ENCODE data around the gene HS6ST1.

Gene HS6ST1

GRCh38 chr2:128282976-128283810, 35.5 kb downstream of the HS6ST1 start:
- TF ChIP-seq EZH2 (IDR thresholded peaks at IDR 0.05; ENCODE audit: borderline replicate concordance, low read depth, low read length, severe bottlenecking) (no peak), CTCF (IDR thresholded peaks at IDR 0.05; ENCODE audit: borderline replicate concordance, extremely low read depth, low read length, poor library complexity, severe bottlenecking) (peak; percentile 9)
- Histone ChIP-seq H3K27me3 (ENCODE audit: insufficient read depth, low read length, poor library complexity) (no peaks in the 10 kb centered on the region), H3K9me3 (ENCODE audit: insufficient read depth, low read length, severe bottlenecking) (no peaks in the 10 kb centered on the region), H2AFZ (ENCODE audit: low read depth, low read length) (no peak overlapping the region), H3K4me3 (ENCODE audit: low read depth in 1 of 2, low read length in 2 of 2) (no peak overlapping the region), H3K4me1 (ENCODE audit: insufficient read depth, low read length) (no peaks in the 10 kb centered on the region), H3K36me3 (ENCODE audit: insufficient read depth, low read length) (peaks cover 94% of the 10 kb centered on the region), H4K20me1 (ENCODE audit: insufficient read depth, low read length) (peaks cover 94% of the 10 kb centered on the region), H3K79me2 (ENCODE audit: insufficient read depth, low read length) (peaks cover 99% of the 10 kb centered on the region), H3K27ac (ENCODE audit: low read length) (no peak overlapping the region), H3K9ac (ENCODE audit: low read depth, low read length) (no peak overlapping the region), H3K4me2 (ENCODE audit: insufficient read depth, low read length) (no peak overlapping the region)
- ATAC-seq (ENCODE audit: insufficient read depth, low read depth) (no peak; the same call in 2 of the 3 replicates), DNase-seq (no peak)

- DNase-seq (no peak), ATAC-seq (ENCODE audit: insufficient read depth, low read depth) (no peak)
- H3K4me1 ChIP-seq (ENCODE audit: insufficient read depth, low read length): no peaks in the 10 kb centered on the region
- H3K27ac ChIP-seq (ENCODE audit: low read length): no peak overlapping the region
- H2AFZ ChIP-seq (ENCODE audit: low read depth, low read length): no peak overlapping the region
- no peaks in the 10 kb centered on the region for H3K27me3 ChIP-seq (ENCODE audit: insufficient read depth, low read length, poor library complexity)
- TF ChIP-seq CTCF (IDR thresholded peaks at IDR 0.05; ENCODE audit: borderline replicate concordance, extremely low read depth, low read length, poor library complexity, severe bottlenecking) (no peak), EZH2 (IDR thresholded peaks at IDR 0.05; ENCODE audit: borderline replicate concordance, low read depth, low read length, severe bottlenecking) (no peak)
- H3K36me3 ChIP-seq (ENCODE audit: insufficient read depth, low read length): peaks cover 94% of the 10 kb centered on the region
- H4K20me1 ChIP-seq (ENCODE audit: insufficient read depth, low read length): peaks cover 94% of the 10 kb centered on the region
- no peak overlapping the region for H3K4me2 ChIP-seq (ENCODE audit: insufficient read depth, low read length)
- H3K9ac ChIP-seq (ENCODE audit: low read depth, low read length): no peak overlapping the region
- peaks cover 99% of the 10 kb centered on the region for H3K79me2 ChIP-seq (ENCODE audit: insufficient read depth, low read length)
- no peaks in the 10 kb centered on the region for H3K9me3 ChIP-seq (ENCODE audit: insufficient read depth, low read length, severe bottlenecking)
- no peak overlapping the region for H3K4me3 ChIP-seq (ENCODE audit: low read depth in 1 of 2, low read length in 2 of 2)
Measured at GRCh38 chr2:128282246-128282975, 36.3 kb downstream of the HS6ST1 start.

- H3K36me3 ChIP-seq (ENCODE audit: insufficient read depth, low read length): peaks cover 94% of the 10 kb centered on the region
- H3K27me3 ChIP-seq (ENCODE audit: insufficient read depth, low read length, poor library complexity): no peaks in the 10 kb centered on the region
- H3K9ac ChIP-seq (ENCODE audit: low read depth, low read length): no peak overlapping the region
- no peak overlapping the region for H2AFZ ChIP-seq (ENCODE audit: low read depth, low read length)
- TF ChIP-seq EZH2 (IDR thresholded peaks at IDR 0.05; ENCODE audit: borderline replicate concordance, low read depth, low read length, severe bottlenecking) (no peak), CTCF (IDR thresholded peaks at IDR 0.05; ENCODE audit: borderline replicate concordance, extremely low read depth, low read length, poor library complexity, severe bottlenecking) (no peak)
- H3K4me1 ChIP-seq (ENCODE audit: insufficient read depth, low read length): no peaks in the 10 kb centered on the region
- peaks cover 94% of the 10 kb centered on the region for H4K20me1 ChIP-seq (ENCODE audit: insufficient read depth, low read length)
- DNase-seq (no peak), ATAC-seq (ENCODE audit: insufficient read depth, low read depth) (no peak)
- H3K79me2 ChIP-seq (ENCODE audit: insufficient read depth, low read length): peaks cover 99% of the 10 kb centered on the region
- H3K4me2 ChIP-seq (ENCODE audit: insufficient read depth, low read length): no peak overlapping the region
- H3K9me3 ChIP-seq (ENCODE audit: insufficient read depth, low read length, severe bottlenecking): no peaks in the 10 kb centered on the region
- H3K27ac ChIP-seq (ENCODE audit: low read length): no peak overlapping the region
- H3K4me3 ChIP-seq (ENCODE audit: low read depth in 1 of 2, low read length in 2 of 2): no peak overlapping the region
Measured at GRCh38 chr2:128281852-128282245, 36.8 kb downstream of the HS6ST1 start.
